ENCODE data around the gene TMEM167B. TPM values are rescaled to one million over a fixed set of nuclear protein-coding genes. Genes with fewer than 3 reads are reported as not detected.

Gene TMEM167B
- total RNA-seq, 1 donor from 2014 or later = 26.2 TPM

DNA sequence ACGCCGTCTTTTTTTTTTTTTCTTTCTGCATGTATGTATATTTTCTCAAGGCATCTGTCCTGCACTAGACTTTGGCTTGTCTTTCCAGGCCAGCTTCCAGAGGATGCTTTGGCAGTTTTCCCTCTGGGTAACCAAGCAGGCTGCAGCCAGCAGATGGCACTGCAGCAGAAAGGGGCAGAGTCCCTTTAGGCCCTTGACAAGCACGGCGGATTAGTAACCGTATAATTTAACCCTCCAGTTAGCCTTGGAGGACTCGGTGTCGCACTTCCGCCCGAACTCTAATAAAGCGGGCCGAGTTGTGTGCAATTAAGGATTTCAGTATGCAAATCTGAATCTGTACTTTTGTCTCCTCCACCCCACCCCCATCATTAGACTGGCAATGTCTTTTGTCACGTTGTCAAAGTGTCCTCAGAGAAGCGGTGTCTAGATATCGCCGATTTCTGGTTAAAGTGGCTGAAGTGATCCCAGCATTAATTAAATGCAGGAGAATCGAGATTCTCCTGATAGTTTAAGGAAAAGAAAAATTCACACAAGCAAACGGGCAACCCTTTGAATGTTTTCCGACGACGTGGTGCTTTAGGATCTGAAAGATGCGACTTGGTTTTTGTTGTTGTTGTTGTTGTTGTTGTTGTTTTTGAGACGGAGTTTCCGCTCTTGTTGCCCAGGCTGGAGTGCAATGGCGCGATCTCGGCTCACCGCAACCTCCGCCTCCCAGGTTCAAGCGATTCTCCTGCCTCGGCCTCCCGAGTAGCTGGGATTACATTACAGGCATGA is 1.1 kb upstream of the TMEM167B start:
- no peaks in the 10 kb centered on the region for H3K9me3 Mint-ChIP-seq
- peaks cover 2% of the 10 kb centered on the region for H3K27me3 Mint-ChIP-seq (ENCODE audit: insufficient read depth)
- DNase-seq (ENCODE audit: low spot score) = peak; percentile 30
- peak overlapping the region; percentile 92 for H3K4me3 Mint-ChIP-seq
- peaks cover 16% of the 10 kb centered on the region for H3K36me3 Mint-ChIP-seq (ENCODE audit: low read depth)
- H3K4me1 Mint-ChIP-seq (ENCODE audit: low read depth) = peaks cover 21% of the 10 kb centered on the region
- intact Hi-C loops (cut with micrococcal nuclease) = loop anchor here (1.0 to 5.0 kb wide), 12 partner anchors 11 to 1249 kb away; partner anchors contain the start of genes CLCC1, PRPF38B, PSMA5 and RBM15
- peak overlapping the region; percentile 93 for H3K27ac Mint-ChIP-seq

DNA sequence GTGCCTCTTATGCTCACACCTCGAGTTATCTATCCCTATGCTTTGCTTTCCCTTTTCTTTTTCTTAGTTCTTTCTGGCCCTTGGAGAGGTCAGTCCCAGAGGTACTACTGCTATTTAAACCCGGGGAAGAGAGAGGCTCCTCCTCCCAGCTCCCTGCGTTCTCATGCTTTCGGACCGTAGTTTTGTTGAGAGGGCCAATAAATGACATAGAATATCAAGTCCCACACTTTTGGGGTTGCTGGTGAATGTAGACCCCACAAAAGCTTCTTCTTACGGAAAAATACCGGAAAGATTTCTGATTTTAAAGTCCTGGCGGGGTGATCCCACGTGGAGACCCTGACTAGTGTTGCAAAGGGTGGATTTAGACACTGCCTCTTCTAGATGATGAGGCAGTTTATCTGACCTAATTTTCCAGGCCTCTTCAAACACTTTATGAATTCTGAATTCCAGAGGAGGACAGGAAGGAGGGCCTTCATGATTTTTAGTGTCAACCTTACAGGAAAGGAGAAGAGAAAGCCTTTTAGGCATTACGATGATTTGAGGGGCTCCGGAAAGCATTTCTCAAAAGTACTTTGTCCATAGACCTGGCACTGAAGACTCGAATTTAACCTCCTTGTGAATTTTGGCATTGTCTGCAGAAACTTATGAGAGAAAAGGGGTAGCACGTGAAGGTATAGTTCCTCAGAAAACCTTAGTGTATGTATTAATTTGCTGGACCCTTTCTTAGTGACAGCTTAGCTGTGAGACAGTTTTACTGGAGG is 694 bp downstream of the TMEM167B start:
- no peak for DNase-seq (ENCODE audit: low spot score)
- H3K4me1 Mint-ChIP-seq (ENCODE audit: low read depth) = peaks cover 21% of the 10 kb centered on the region

DNA sequence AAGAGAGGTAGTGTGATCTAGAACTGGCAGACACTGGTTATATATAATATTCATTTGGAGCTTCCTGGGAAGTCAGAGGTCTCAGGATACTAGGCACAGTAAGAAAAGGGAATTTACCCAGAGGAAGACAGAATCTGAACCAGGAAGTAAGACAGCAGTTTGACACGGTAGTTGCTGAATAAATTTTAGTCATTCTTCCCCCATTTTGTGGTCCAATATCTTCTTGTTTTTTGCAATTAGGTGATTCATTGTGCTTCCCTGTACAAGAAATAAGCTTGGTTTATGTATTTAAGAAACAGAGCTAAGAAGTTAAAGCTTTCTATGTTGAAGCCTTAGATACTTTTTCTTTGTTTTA is 1.3 kb downstream of the TMEM167B start:
- peaks cover 25% of the 10 kb centered on the region for H3K36me3 Mint-ChIP-seq (ENCODE audit: low read depth)
- DNase-seq (ENCODE audit: low spot score) = no peak
- peaks cover 21% of the 10 kb centered on the region for H3K4me1 Mint-ChIP-seq (ENCODE audit: low read depth)
- no peaks in the 10 kb centered on the region for H3K9me3 Mint-ChIP-seq
- H3K4me3 Mint-ChIP-seq = peak overlapping the region; percentile 92
- intact Hi-C loops (cut with micrococcal nuclease) = loop anchor here (2.0 to 5.0 kb wide), 4 partner anchors 345 to 1247 kb away; partner anchors contain the start of genes PRPF38B, RBM15 and STXBP3
- peaks cover 2% of the 10 kb centered on the region for H3K27me3 Mint-ChIP-seq (ENCODE audit: insufficient read depth)
- peak overlapping the region; percentile 93 for H3K27ac Mint-ChIP-seq

More for the DNA sequence above, 694 bp downstream of the TMEM167B start:
- H3K36me3 Mint-ChIP-seq (ENCODE audit: low read depth) = peaks cover 24% of the 10 kb centered on the region
- peak overlapping the region; percentile 92 for H3K4me3 Mint-ChIP-seq
- no peaks in the 10 kb centered on the region for H3K9me3 Mint-ChIP-seq
- peak overlapping the region; percentile 93 for H3K27ac Mint-ChIP-seq
- H3K27me3 Mint-ChIP-seq (ENCODE audit: insufficient read depth) = peaks cover 2% of the 10 kb centered on the region
- intact Hi-C loops (cut with micrococcal nuclease) = loop anchor here (2.0 to 5.0 kb wide), 4 partner anchors 344 to 1248 kb away; partner anchors contain the start of genes PRPF38B, RBM15 and STXBP3

DNA sequence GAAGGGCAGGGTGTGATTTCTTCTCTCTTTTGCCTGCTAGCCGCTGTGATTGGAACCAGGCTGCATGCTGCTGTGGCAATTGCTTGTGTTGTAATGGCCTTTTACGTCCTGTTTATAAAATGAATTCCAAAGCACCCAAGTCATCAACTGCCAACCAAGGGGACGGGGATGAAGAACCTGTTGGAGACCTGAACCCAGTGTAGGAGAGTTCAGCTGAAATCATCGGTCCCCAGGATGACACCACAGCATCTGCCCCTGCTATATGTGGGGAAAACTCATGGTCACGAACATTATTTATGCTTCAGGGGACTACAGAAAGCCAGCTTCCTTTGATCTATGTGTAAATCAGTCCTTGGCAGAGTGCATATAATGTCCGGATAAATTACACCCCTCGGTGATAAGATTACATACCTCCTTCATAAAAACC is 3.8 kb downstream of the TMEM167B start:
- Mint-ChIP-seq H3K27me3 (ENCODE audit: insufficient read depth) (no peaks in the 10 kb centered on the region), H3K36me3 (ENCODE audit: low read depth) (peaks cover 26% of the 10 kb centered on the region), H3K4me1 (ENCODE audit: low read depth) (peaks cover 21% of the 10 kb centered on the region), H3K9me3 (no peaks in the 10 kb centered on the region), H3K4me3 (no peak overlapping the region), H3K27ac (no peak overlapping the region)
- DNase-seq (ENCODE audit: low spot score) = no peak
- intact Hi-C loops (cut with micrococcal nuclease) = loop anchor here (5.0 kb wide), 1 partner anchor 438 kb away; no protein-coding TSS in a partner anchor

DNA sequence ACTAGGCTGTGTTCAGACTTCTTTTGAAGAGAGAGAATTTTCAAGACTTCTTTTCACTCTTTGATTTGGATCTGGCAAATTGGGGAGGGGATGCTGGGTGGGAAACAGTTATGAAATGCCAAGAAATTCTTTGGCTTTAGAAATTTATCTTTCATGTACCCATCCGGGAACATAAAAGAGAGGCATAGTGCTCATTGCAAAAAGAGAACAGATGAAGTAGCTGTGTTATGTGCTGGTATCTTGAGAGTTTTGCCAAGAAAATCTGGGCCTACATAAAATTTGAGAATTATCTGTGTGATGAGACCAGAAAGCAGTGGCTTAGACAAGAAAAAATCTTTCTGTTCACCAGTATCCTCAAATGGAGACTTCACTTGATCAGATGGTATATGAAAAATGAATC is 4.3 kb downstream of the TMEM167B start:
- Mint-ChIP-seq H3K4me1 (ENCODE audit: low read depth) (peaks cover 23% of the 10 kb centered on the region), H3K36me3 (ENCODE audit: low read depth) (peaks cover 26% of the 10 kb centered on the region), H3K27me3 (ENCODE audit: insufficient read depth) (no peaks in the 10 kb centered on the region), H3K9me3 (no peaks in the 10 kb centered on the region), H3K4me3 (no peak overlapping the region), H3K27ac (no peak overlapping the region)
- no peak for DNase-seq (ENCODE audit: low spot score)
- intact Hi-C loops (cut with micrococcal nuclease) = loop anchor here (5.0 kb wide), 1 partner anchor 437 kb away; no protein-coding TSS in a partner anchor

DNA sequence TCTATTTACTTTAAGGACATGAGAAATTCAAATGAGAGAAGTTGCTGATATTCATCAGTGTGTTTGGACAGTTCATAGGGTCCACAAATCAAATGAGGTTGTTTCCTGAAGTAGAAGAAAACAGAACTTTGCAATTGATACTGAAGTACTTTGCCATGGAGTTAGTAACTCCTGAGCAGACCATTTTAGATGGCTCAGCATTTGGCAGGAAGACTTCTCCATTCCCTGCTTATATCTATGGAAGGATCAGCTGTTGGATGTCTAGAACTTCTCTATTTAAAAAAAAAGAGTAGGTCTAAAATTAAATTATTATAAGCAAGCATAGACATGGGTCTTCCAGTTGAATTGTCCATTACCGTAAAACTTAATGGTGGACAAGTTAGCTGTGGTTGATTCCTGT is 5.1 kb downstream of the TMEM167B start:
- no peak for DNase-seq (ENCODE audit: low spot score)
- H3K27me3 Mint-ChIP-seq (ENCODE audit: insufficient read depth) = no peaks in the 10 kb centered on the region
- H3K4me1 Mint-ChIP-seq (ENCODE audit: low read depth) = peaks cover 26% of the 10 kb centered on the region
- peaks cover 24% of the 10 kb centered on the region for H3K36me3 Mint-ChIP-seq (ENCODE audit: low read depth)
- H3K27ac Mint-ChIP-seq = no peak overlapping the region
- H3K9me3 Mint-ChIP-seq = no peaks in the 10 kb centered on the region
- intact Hi-C loops (cut with micrococcal nuclease) = no loop called here
- H3K4me3 Mint-ChIP-seq = no peak overlapping the region

DNA sequence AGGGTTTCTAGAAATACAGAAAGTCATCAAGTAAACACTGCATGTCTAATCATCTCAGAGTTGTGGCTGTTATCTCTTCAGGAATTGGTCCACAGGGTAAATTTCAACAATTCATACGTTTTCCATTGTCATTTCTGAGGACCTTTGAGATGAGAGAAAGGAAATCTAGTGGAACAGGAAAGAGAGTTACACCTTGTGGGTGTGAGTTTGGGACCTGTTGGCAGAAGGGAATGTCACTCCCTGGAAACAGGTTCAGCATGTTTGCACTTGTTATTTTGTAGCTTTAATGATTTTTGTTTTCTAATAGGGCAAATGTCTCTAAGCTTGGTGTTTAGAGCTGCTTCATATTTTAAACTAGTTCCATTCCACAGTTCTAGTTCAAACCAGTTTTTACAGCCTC is 5.6 kb downstream of the TMEM167B start:
- peaks cover 25% of the 10 kb centered on the region for H3K4me1 Mint-ChIP-seq (ENCODE audit: low read depth)
- no peak overlapping the region for H3K4me3 Mint-ChIP-seq
- intact Hi-C loops (cut with micrococcal nuclease) = no loop called here
- no peak for DNase-seq (ENCODE audit: low spot score)
- H3K36me3 Mint-ChIP-seq (ENCODE audit: low read depth) = peaks cover 25% of the 10 kb centered on the region
- H3K27me3 Mint-ChIP-seq (ENCODE audit: insufficient read depth) = no peaks in the 10 kb centered on the region
- no peaks in the 10 kb centered on the region for H3K9me3 Mint-ChIP-seq
- H3K27ac Mint-ChIP-seq = no peak overlapping the region

DNA sequence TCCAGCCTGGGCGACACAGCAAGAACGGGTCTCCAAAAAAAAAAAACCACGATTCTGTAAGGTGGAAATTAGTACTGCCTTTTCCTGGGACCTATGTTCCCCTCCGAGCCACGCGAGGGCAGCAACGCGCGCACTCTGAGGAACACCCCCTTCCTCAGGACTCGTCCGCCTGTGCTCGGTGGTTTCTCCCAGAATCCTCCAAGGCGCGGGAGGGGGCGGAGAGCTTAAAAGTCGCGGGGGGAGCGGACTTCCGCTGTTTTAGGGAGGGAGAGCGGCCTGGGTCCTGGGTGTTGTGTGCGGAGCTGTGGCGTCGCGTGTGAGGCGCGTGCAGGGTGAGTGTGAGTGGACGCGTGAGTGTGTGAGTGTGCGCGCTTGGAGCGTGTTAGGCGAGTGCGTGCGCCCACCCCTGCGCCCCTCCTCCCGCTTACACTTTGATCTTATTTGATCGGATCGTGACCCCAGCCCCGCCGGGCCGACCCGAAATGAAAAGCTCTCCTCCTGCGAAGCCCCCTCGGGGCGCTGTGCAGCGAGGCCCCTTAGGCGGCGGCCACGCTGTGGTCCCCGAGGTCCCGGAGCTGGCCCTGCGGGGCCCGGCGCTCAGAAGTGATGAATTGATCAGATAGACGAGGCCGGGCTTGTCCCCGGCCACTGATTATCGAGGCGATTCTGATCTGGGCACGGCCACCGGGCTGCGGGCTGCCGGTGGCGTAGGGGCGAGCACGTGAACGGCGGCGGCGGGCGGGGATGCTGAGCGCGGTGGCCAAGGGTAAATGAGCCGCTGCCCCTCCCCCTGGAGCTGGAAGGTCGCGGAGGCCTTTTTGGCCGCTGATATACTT is 9.6 kb downstream of the TMEM167B start:
- Mint-ChIP-seq H3K4me1 (ENCODE audit: low read depth) (peaks cover 10% of the 10 kb centered on the region), H3K27ac (peak overlapping the region; percentile 98), H3K4me3 (peak overlapping the region; percentile 97), H3K27me3 (ENCODE audit: insufficient read depth) (no peaks in the 10 kb centered on the region), H3K9me3 (no peaks in the 10 kb centered on the region), H3K36me3 (ENCODE audit: low read depth) (peaks cover 16% of the 10 kb centered on the region)
- DNase-seq (ENCODE audit: low spot score) = peak; percentile 95
- intact Hi-C loops (cut with micrococcal nuclease) = loop anchor here (1.0 to 2.0 kb wide), 6 partner anchors 10 to 113 kb away; partner anchors contain the start of genes SARS1, TAF13, TMEM167B and WDR47

DNA sequence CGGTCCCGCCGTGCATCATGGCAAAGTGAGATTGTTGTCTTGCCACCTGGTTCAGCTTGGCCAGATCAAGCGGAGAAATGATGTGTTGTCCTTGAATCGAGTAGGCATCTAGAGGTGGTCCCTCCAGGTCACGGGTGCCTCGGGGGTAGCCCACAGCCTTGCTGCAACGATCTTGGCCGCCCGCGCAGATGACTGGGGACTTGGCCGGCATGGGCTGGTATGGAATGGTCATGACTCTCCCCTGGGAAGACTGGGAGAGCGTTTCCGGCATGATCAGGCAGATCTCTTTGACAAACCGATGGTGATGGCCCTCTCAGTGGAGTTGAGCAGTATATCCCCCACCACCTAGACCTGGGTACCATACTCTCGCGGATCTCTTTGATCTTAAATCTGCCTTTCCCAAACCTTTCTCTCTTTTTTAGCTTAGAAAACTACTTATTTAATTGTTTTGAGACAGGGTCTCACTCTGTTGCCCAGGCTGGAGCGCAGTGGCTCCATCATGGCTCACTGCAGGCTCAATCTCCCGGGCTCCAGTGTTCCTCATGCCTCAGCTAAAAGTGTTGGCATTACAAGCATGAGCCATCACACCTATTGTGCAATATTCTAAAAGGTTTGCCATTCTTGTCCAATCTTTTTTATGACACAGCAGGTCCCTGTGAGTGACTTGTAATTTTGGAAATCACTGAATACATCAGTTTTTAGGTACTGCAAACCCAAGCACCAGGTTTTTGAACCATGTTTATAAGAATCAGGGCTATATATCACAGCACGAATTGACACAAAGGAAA is 14.0 kb downstream of the TMEM167B start:
- H3K27me3 Mint-ChIP-seq (ENCODE audit: insufficient read depth) = peaks cover 4% of the 10 kb centered on the region
- no peak overlapping the region for H3K27ac Mint-ChIP-seq
- peaks cover 12% of the 10 kb centered on the region for H3K36me3 Mint-ChIP-seq (ENCODE audit: low read depth)
- no peak for DNase-seq (ENCODE audit: low spot score)
- intact Hi-C loops (cut with micrococcal nuclease) = no loop called here
- no peaks in the 10 kb centered on the region for H3K9me3 Mint-ChIP-seq
- no peak overlapping the region for H3K4me3 Mint-ChIP-seq
- H3K4me1 Mint-ChIP-seq (ENCODE audit: low read depth) = peaks cover 10% of the 10 kb centered on the region

DNA sequence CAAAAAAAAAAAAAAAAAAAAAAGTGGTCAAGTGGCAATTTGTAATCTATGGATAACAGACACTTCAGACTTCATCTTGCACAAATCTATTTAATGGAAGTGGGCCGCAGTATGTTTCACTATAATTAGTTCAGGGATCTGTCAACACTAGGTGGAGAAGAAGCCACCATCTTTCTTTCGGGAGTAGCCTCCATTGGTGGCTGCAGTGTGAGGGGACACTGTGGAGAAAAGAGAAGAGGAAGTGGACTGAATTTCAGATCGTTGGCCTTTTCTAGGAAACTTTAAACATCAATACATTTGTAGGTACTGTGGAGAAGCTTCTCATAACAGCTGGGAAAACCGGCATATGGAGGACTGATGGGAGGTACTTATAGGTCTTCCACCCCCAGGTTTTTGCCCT is 15.3 kb downstream of the TMEM167B start:
- Mint-ChIP-seq H3K9me3 (no peaks in the 10 kb centered on the region), H3K27me3 (ENCODE audit: insufficient read depth) (peaks cover 14% of the 10 kb centered on the region), H3K36me3 (ENCODE audit: low read depth) (peaks cover 7% of the 10 kb centered on the region), H3K4me3 (no peak overlapping the region), H3K4me1 (ENCODE audit: low read depth) (peaks cover 5% of the 10 kb centered on the region), H3K27ac (no peak overlapping the region)
- DNase-seq (ENCODE audit: low spot score) = no peak
- intact Hi-C loops (cut with micrococcal nuclease) = no loop called here

DNA sequence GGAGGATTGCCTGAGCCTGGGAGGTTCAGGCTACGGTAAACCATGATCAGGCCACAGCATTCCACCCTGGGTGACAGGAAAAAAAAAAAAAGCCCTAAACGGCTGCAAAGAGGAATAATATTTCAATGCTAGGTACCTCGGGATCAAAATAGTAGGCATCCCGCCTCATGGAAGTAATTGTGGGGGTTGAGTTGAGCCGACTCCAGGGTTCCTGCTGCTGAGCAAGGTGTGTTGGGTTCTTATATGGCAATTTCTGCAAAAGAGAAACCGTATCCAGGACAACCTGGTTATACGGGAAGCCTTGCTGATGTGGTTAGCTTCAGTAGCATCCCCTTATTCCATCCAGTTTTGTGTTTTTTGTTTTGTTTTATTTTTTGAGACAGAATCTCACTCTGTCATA is 17.2 kb downstream of the TMEM167B start:
- Mint-ChIP-seq H3K4me3 (no peak overlapping the region), H3K27me3 (ENCODE audit: insufficient read depth) (peaks cover 22% of the 10 kb centered on the region), H3K9me3 (no peaks in the 10 kb centered on the region), H3K4me1 (ENCODE audit: low read depth) (peaks cover 10% of the 10 kb centered on the region), H3K27ac (no peak overlapping the region), H3K36me3 (ENCODE audit: low read depth) (peaks cover 4% of the 10 kb centered on the region)
- DNase-seq (ENCODE audit: low spot score) = no peak
- intact Hi-C loops (cut with micrococcal nuclease) = no loop called here

DNA sequence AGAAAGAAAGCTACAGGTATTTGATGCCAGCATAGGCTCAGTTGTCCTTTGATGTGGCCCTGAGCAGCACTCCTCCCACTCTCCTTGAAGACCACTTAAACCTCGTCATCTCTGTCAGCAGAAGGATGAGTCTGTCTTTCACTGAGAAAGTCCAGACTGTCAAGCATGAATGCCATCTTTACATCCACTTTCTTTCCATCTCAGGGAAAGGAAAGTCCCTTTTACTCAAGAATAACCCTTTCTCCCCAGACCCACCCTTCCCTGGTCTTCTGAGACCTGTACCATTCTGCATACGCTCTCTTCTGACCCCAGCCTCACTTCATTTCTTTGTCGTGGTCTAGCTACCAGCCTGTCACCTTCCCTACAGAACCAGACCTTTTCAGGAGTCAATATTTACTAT is 19.3 kb downstream of the TMEM167B start:
- H3K27me3 Mint-ChIP-seq (ENCODE audit: insufficient read depth) = peaks cover 25% of the 10 kb centered on the region
- H3K36me3 Mint-ChIP-seq (ENCODE audit: low read depth) = no peaks in the 10 kb centered on the region
- no peak for DNase-seq (ENCODE audit: low spot score)
- no peak overlapping the region for H3K4me3 Mint-ChIP-seq
- H3K9me3 Mint-ChIP-seq = no peaks in the 10 kb centered on the region
- no peak overlapping the region for H3K27ac Mint-ChIP-seq
- peaks cover 29% of the 10 kb centered on the region for H3K4me1 Mint-ChIP-seq (ENCODE audit: low read depth)
- intact Hi-C loops (cut with micrococcal nuclease) = loop anchor here (5.0 kb wide), 1 partner anchor 233 kb away; the partner anchor contains the start of gene GPSM2

All from activated T-helper 1 cell treated with anti-CD3 and anti-CD28 coated beads, Interleukin-12 subunit alpha, Interleukin-12 subunit beta, Interleukin-2, Interleukin-4 antibody, amounts not matched to agents 30 ng/mL and 10 ng/mL and 1 ng/mL, durations not matched to agents 14 hours and 24 hours and 36 hours (primary cell).